HG02981 (cell line): ENCODE data around the gene MOBP.
"Not testable (repeated sequence)": the region's sequence is repeated elsewhere in the genome, so short reads cannot be mapped to it uniquely, and the experiment has no call there.

ENCODE experiments used
- ATAC-seq: cut with Tn5 transposase; IDR thresholded peaks from one replicate; pipeline ENCODE4 v1.9.1; 2021; ENCODE audit warnings: mild to moderate bottlenecking, moderate library complexity; ENCODE audit not compliant: unreplicated experiment

The MOBP gene

GRCh38 chr3:39467394-39468107 lies at the start of gene MOBP:
Gene MOBP, plus strand, starts transcription at chr3:39467680. Its CDS starts 34,390 bp downstream, at chr3:39502070.
- ATAC-seq = no peak

- not testable (repeated sequence) for ATAC-seq
Measured at GRCh38 chr3:39418556-39419225, 48.8 kb upstream of the MOBP start.

- no peak for ATAC-seq
Measured at GRCh38 chr3:39419742-39420315, 47.7 kb upstream of the MOBP start.

- ATAC-seq = no peak
Measured at GRCh38 chr3:39420543-39420942, 46.9 kb upstream of the MOBP start.

- no peak for ATAC-seq
Measured at GRCh38 chr3:39423436-39423970, 44.0 kb upstream of the MOBP start.

- no peak for ATAC-seq
Measured at GRCh38 chr3:39426312-39426711, 41.2 kb upstream of the MOBP start.

- no peak for ATAC-seq
Measured at GRCh38 chr3:39427506-39427905, 40.0 kb upstream of the MOBP start.

- no peak for ATAC-seq
Measured at GRCh38 chr3:39428745-39429201, 38.7 kb upstream of the MOBP start.

GRCh38 chr3:39429466-39429865 lies 38.0 kb upstream of the MOBP start:
- ATAC-seq = no peak

GRCh38 chr3:39432342-39432741 lies 35.1 kb upstream of the MOBP start:
- no peak for ATAC-seq

- ATAC-seq = no peak
Measured at GRCh38 chr3:39433642-39434041, 33.8 kb upstream of the MOBP start.

GRCh38 chr3:39434574-39434973 lies 32.9 kb upstream of the MOBP start:
- peak; percentile 57 for ATAC-seq

- no peak for ATAC-seq
Measured at GRCh38 chr3:39435006-39435748, 32.3 kb upstream of the MOBP start.

GRCh38 chr3:39438880-39439279 lies 28.6 kb upstream of the MOBP start:
- no peak for ATAC-seq

- no peak for ATAC-seq
Measured at GRCh38 chr3:39440316-39440715, 27.2 kb upstream of the MOBP start.

- ATAC-seq = no peak
Measured at GRCh38 chr3:39443530-39443929, 23.9 kb upstream of the MOBP start.

GRCh38 chr3:39445927-39446326 lies 21.6 kb upstream of the MOBP start:
- ATAC-seq = no peak

- no peak for ATAC-seq
Measured at GRCh38 chr3:39446444-39446843, 21.0 kb upstream of the MOBP start.

- ATAC-seq = peak; percentile 91
Measured at GRCh38 chr3:39447637-39448483, 19.6 kb upstream of the MOBP start.
